PC-3 (cell line): Measurements from ENCODE around the gene NAV2.

Experiments used
- CTCF ChIP-seq: fragments of 300-600 bp; sonication (generic); conservative IDR thresholded peaks from 2 replicates; pipeline ENCODE4 v1.5.1; 2017; ENCODE audit warnings: antibody characterized with exemption, low read depth, mild to moderate bottlenecking, low read length
- EZH2 ChIP-seq: fragments of 300-600 bp; sonication (generic); IDR thresholded peaks from one replicate; pipeline ENCODE4 v1.6.1; 2017; ENCODE audit warnings: antibody characterized with exemption, mild to moderate bottlenecking, low read length; ENCODE audit not compliant: unreplicated experiment
- EZH2phosphoT487 ChIP-seq: fragments of 300-600 bp; sonication (generic); IDR thresholded peaks from 2 replicates; pipeline ENCODE4 v1.6.1; 2018; ENCODE audit warnings: mild to moderate bottlenecking, antibody characterized with exemption, low read length, borderline replicate concordance

- TF ChIP-seq CTCF (no peak), EZH2 (no peak), EZH2phosphoT487 (no peak)
Measured at GRCh38 chr11:20157728-20158127, 445.1 kb downstream of the NAV2 start.
